K562 (cell line): ENCODE measurements around the gene CEP192. TPM values are rescaled to one million over a fixed set of nuclear protein-coding genes. Genes with fewer than 3 reads are reported as not detected.
A peak's percentile ranks its signal among the peaks of the same experiment; 100 is the strongest.

Source experiments
- CBX1 ChIP-seq: sonication (generic); IDR thresholded peaks from 2 replicates; pipeline ENCODE4 v1.6.1; 2016; ENCODE audit warnings: antibody characterized with exemption, low read depth, mild to moderate bottlenecking
- EP400 ChIP-seq: fragments of 450-650 bp; IDR thresholded peaks from 2 replicates; pipeline ENCODE4 v1.6.1; 2017; ENCODE audit warnings: antibody characterized with exemption, mild to moderate bottlenecking, moderate library complexity
- GTF2E2 ChIP-seq: fragments of 200-800 bp; sonication (Bioruptor generic); IDR thresholded peaks from 2 replicates; pipeline ENCODE4 v1.6.1; 2016; ENCODE audit warnings: missing genetic modification characterization, missing compliant biosample characterization
- L3MBTL2 ChIP-seq: fragments of 450-650 bp; IDR thresholded peaks from 2 replicates; pipeline ENCODE4 v1.6.1; 2016; ENCODE audit warnings: mild to moderate bottlenecking, moderate library complexity
- MAZ ChIP-seq, 2 experiments: fragments of 450-650 bp in 1 of 2; sonication (generic) in 1 of 2; formaldehyde crosslinking; IDR thresholded peaks in 1 of 2; conservative IDR thresholded peaks in 1 of 2; 2 replicates each; pipeline versions ENCODE4 v1.4.0 to v1.5.0; 2020; ENCODE audit warnings: mild to moderate bottlenecking in 1 of 2, missing genetic modification reagents in 1 of 2
- MYBL2 ChIP-seq, 2 experiments: fragments of 450-650 bp in 1 of 2; sonication (generic) in 1 of 2; formaldehyde crosslinking in 1 of 2; IDR thresholded peaks; 2 replicates each; pipeline versions ENCODE4 v1.6.1 to v1.8.1; 2017 to 2022; ENCODE audit warnings: borderline replicate concordance in 1 of 2, inconsistent platforms in 1 of 2, low read depth in 1 of 2, mild to moderate bottlenecking in 1 of 2, missing genetic modification reagents in 1 of 2, moderate library complexity in 1 of 2
- NCOR1 ChIP-seq: fragments of 450-650 bp; IDR thresholded peaks from 2 replicates; pipeline ENCODE4 v1.6.1; 2016; ENCODE audit warnings: mild to moderate bottlenecking, moderate library complexity
- NFATC3 ChIP-seq: fragments of 450-650 bp; IDR thresholded peaks from 2 replicates; pipeline ENCODE4 v1.6.1; 2017; ENCODE audit warnings: mild to moderate bottlenecking
- SOX6 ChIP-seq: fragments of 450-650 bp; IDR thresholded peaks from 2 replicates; pipeline ENCODE4 v1.6.1; 2014; ENCODE audit warnings: mild to moderate bottlenecking
- TEAD4 ChIP-seq, 2 experiments: sonication (generic) in 1 of 2; formaldehyde crosslinking in 1 of 2; IDR thresholded peaks; 2 replicates each; pipeline versions ENCODE4 v1.6.1 to v1.8.0; 2012 to 2022; ENCODE audit warnings: borderline replicate concordance in 1 of 2, inconsistent platforms in 1 of 2, low read length in 1 of 2, mild to moderate bottlenecking in 1 of 2, missing genetic modification reagents in 1 of 2
- ZNF232 ChIP-seq: sonication (generic); formaldehyde crosslinking; IDR thresholded peaks from 2 replicates; pipeline ENCODE4 v1.8.0; 2022; ENCODE audit warnings: mild to moderate bottlenecking, missing genetic modification reagents
- ZNF253 ChIP-seq: fragments of 250-450 bp; sonication (Bioruptor Pico); conservative IDR thresholded peaks from 2 replicates; pipeline ENCODE4 v1.6.1; 2021; ENCODE audit warnings: mild to moderate bottlenecking
- ZNF584 ChIP-seq: fragments of 200-800 bp; sonication (Bioruptor generic); IDR thresholded peaks from 2 replicates; pipeline ENCODE4 v1.6.1; 2016; ENCODE audit warnings: low read depth, mild to moderate bottlenecking, missing genetic modification characterization, missing compliant biosample characterization
- ZNF699 ChIP-seq: fragments of 250-450 bp; sonication (Bioruptor Pico); IDR thresholded peaks from 2 replicates; pipeline ENCODE4 v1.8.0; 2021; ENCODE audit warnings: mild to moderate bottlenecking, moderate library complexity; ENCODE audit not compliant: insufficient replicate concordance
- polyA plus RNA-seq, 8 experiments: library from polyadenylated mRNA; depleted of rRNA in 4 of 8; stranded (reverse) in 5 of 8; unstranded in 3 of 8; fragments of >200 nt; fragmentation: Nextera tagmentation in 2 of 8; fragmentation: Illumina TruSeq in 1 of 8; extraction: Ambion mirVana in 2 of 8; extraction: Trizol in 1 of 8; gene quantifications; 2 replicates each; pipeline versions ENCODE4 v1.2.1 to v1.2.3, GENCODE V29; 2011 to 2014; ENCODE audit warnings: inconsistent platforms in 1 of 8, missing spikeins in 1 of 8
- total RNA-seq, 7 experiments: library from RNA; depleted of rRNA in 6 of 7; stranded (reverse); fragments of >200 nt in 6 of 7; fragmentation: Illumina TruSeq in 2 of 7; extraction: Trizol in 2 of 7; gene quantifications; 2 replicates each; pipeline versions ENCODE4 v1.2.1 to v1.2.3, GENCODE V29; 2011 to 2021; ENCODE audit warnings: low replicate concordance in 1 of 7
- TF ChIP-seq, protein P1 (sequence below): IDR thresholded peaks from 2 replicates; pipeline ENCODE4 v1.6.1; 2016; ENCODE audit warnings: missing genetic modification characterization, missing compliant biosample characterization
- TF ChIP-seq, protein P2 (sequence below), 3 experiments: fragments of 200-800 bp in 1 of 3; fragments of 250-450 bp in 1 of 3; fragments of 450-650 bp in 1 of 3; sonication (Bioruptor Pico) in 1 of 3; sonication (Bioruptor generic) in 1 of 3; formaldehyde crosslinking in 1 of 3; IDR thresholded peaks; 2 replicates each; pipeline versions ENCODE4 v1.6.1 to v1.8.0; 2016 to 2022; ENCODE audit warnings: mild to moderate bottlenecking in 2 of 3, missing genetic modification characterization in 2 of 3, missing compliant biosample characterization in 1 of 3, moderate library complexity in 1 of 3
- TF ChIP-seq, protein P3 (sequence below): sonication (generic); formaldehyde crosslinking; IDR thresholded peaks from 2 replicates; pipeline ENCODE4 v1.5.0; 2020; ENCODE audit warnings: missing genetic modification reagents
- TF ChIP-seq, protein P4 (sequence below): sonication (generic); formaldehyde crosslinking; IDR thresholded peaks from 2 replicates; pipeline ENCODE4 v1.8.0; 2022; ENCODE audit warnings: missing genetic modification reagents, mild to moderate bottlenecking, moderate library complexity, borderline replicate concordance

The CEP192 gene
- total and polyA plus RNA-seq, 9 of the 15 experiments (the other 6 are each of a cell fraction or from before 2014, with no cell fraction given): 14.4 to 54.4 (median 35.8) TPM

DNA sequence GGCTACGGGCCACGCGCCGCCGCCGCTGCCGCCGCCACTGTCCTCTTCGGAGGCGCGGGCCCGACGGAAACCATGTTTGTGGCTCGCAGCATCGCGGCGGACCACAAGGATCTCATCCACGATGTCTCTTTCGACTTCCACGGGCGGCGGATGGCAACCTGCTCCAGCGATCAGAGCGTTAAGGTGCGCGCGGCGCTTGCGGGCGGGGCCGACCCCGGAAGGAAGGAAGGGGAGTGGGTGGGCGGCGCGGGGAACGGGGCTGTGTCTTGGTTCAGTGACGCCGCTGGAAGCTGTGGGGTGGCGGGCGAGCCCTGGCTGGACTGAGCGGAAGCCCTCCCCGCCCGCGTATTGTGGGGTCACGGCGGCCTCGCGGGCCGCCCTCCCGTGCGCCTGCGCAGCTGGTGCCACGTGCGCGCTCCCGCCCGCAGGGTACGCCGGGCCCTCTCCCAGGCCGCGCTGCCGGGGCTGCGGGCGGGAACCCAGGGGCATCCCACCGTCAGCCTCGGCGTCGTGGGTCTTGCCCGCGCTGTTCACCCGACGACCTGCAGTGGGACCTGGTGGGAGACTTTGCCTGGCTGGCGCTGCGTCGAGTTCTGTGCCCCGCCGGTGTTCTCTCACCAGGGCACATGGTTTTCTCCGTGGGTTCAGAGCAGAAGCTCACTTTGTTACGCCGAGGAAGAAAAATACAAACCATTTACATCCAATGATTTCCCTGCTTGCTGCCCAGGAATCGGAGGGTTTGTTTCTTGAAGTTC, 42.9 kb upstream of the CEP192 start (continued):
- TF ChIP-seq, protein P1, sequence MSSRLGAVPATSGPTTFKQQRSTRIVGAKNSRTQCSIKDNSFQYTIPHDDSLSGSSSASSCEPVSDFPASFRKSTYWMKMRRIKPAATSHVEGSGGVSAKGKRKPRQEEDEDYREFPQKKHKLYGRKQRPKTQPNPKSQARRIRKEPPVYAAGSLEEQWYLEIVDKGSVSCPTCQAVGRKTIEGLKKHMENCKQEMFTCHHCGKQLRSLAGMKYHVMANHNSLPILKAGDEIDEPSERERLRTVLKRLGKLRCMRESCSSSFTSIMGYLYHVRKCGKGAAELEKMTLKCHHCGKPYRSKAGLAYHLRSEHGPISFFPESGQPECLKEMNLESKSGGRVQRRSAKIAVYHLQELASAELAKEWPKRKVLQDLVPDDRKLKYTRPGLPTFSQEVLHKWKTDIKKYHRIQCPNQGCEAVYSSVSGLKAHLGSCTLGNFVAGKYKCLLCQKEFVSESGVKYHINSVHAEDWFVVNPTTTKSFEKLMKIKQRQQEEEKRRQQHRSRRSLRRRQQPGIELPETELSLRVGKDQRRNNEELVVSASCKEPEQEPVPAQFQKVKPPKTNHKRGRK (tag): no peak
- TF ChIP-seq, protein P2, sequence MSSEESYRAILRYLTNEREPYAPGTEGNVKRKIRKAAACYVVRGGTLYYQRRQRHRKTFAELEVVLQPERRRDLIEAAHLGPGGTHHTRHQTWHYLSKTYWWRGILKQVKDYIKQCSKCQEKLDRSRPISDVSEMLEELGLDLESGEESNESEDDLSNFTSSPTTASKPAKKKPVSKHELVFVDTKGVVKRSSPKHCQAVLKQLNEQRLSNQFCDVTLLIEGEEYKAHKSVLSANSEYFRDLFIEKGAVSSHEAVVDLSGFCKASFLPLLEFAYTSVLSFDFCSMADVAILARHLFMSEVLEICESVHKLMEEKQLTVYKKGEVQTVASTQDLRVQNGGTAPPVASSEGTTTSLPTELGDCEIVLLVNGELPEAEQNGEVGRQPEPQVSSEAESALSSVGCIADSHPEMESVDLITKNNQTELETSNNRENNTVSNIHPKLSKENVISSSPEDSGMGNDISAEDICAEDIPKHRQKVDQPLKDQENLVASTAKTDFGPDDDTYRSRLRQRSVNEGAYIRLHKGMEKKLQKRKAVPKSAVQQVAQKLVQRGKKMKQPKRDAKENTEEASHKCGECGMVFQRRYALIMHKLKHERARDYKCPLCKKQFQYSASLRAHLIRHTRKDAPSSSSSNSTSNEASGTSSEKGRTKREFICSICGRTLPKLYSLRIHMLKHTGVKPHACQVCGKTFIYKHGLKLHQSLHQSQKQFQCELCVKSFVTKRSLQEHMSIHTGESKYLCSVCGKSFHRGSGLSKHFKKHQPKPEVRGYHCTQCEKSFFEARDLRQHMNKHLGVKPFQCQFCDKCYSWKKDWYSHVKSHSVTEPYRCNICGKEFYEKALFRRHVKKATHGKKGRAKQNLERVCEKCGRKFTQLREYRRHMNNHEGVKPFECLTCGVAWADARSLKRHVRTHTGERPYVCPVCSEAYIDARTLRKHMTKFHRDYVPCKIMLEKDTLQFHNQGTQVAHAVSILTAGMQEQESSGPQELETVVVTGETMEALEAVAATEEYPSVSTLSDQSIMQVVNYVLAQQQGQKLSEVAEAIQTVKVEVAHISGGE (CRISPR knock-in tag; IDR thresholded peaks at IDR 0.05): peak in 1 of 3 experiments; percentile 70; a peak in 2 of 6 replicates
- TF ChIP-seq MAZ (CRISPR knock-in tag; conservative IDR thresholded peaks at IDR 0.05 in 1 of 2, IDR thresholded peaks at IDR 0.05 in 1 of 2) (peak; percentile 73 to 92), ZNF699 (CRISPR knock-in tag) (no peak), ZNF232 (CRISPR knock-in tag) (peak; percentile 93), ZNF253 (no peak), NCOR1 (0 out of 2 replicates have a peak, but pooled peaks have one; percentile 7), GTF2E2 (tag) (no peak; the same call in 1 of the 2 replicates), CBX1 (peak; percentile 87; the same call in 1 of the 2 replicates), ZNF584 (CRISPR knock-in tag) (peak; percentile 83), MYBL2 (IDR thresholded peaks at IDR 0.05; ENCODE audit: low read depth) (no peak), MYBL2 (CRISPR knock-in tag; IDR thresholded peaks at IDR 0.05; ENCODE audit: borderline replicate concordance) (peak; percentile 80; the same call in 1 of the 2 replicates), L3MBTL2 (peak; percentile 100), EP400 (peak; percentile 95), NFATC3 (no peak), TEAD4 (IDR thresholded peaks at IDR 0.05; ENCODE audit: low read length) (peak; percentile 13; the same call in 1 of the 2 replicates), TEAD4 (CRISPR knock-in tag; IDR thresholded peaks at IDR 0.05; ENCODE audit: borderline replicate concordance) (peak; percentile 75; the same call in 1 of the 2 replicates), SOX6 (no peak)
- TF ChIP-seq, protein P3, sequence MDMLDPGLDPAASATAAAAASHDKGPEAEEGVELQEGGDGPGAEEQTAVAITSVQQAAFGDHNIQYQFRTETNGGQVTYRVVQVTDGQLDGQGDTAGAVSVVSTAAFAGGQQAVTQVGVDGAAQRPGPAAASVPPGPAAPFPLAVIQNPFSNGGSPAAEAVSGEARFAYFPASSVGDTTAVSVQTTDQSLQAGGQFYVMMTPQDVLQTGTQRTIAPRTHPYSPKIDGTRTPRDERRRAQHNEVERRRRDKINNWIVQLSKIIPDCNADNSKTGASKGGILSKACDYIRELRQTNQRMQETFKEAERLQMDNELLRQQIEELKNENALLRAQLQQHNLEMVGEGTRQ (CRISPR knock-in tag): peak; percentile 75
- TF ChIP-seq, protein P4, sequence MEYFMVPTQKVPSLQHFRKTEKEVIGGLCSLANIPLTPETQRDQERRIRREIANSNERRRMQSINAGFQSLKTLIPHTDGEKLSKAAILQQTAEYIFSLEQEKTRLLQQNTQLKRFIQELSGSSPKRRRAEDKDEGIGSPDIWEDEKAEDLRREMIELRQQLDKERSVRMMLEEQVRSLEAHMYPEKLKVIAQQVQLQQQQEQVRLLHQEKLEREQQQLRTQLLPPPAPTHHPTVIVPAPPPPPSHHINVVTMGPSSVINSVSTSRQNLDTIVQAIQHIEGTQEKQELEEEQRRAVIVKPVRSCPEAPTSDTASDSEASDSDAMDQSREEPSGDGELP (CRISPR knock-in tag): peak; percentile 64; the same call in 1 of the 2 replicates
